Natural killer cell (primary cell): ENCODE measurements around the gene OXA1L. TPM values are rescaled to one million over a fixed set of nuclear protein-coding genes. Genes with fewer than 3 reads are reported as not detected.
"Not testable (repeated sequence)": the region's sequence is repeated elsewhere in the genome, so short reads cannot be mapped to it uniquely, and the experiment has no call there.

Experiments
- ATAC-seq, 3 donors: fragments of 150-1000 bp in 2 of 3; fragments of 200-7000 bp in 1 of 3; cut with Tn5 transposase; 1 replicate in 1 of 3; 2 replicates in 2 of 3; pipeline ENCODE4 v1.10.0; 2021; ENCODE audit warnings: mild to moderate bottlenecking in 2 of 3, moderate library complexity in 2 of 3
- DNase-seq, 2 donors: peaks; one replicate each; pipeline versions ENCODE4 v3.0.0 to v3.0.0-alpha.2; 2013 to 2021; ENCODE audit warnings: mixed read lengths in 1 of 2
- H3K27ac ChIP-seq: one replicate; pipeline ENCODE4 v1.5.1; 2013; ENCODE audit warnings: mild to moderate bottlenecking, low read length
- H3K27me3 ChIP-seq: one replicate; pipeline ENCODE4 v1.6.1; 2013; ENCODE audit warnings: low read length; ENCODE audit not compliant: control insufficient read depth, insufficient read depth
- H3K36me3 ChIP-seq: one replicate; pipeline ENCODE4 v1.6.1; 2013; ENCODE audit warnings: low read length; ENCODE audit not compliant: control insufficient read depth, insufficient read depth
- H3K4me1 ChIP-seq: one replicate; pipeline ENCODE4 v1.6.1; 2013; ENCODE audit warnings: low read length; ENCODE audit not compliant: control insufficient read depth, insufficient read depth
- H3K4me3 ChIP-seq: one replicate; pipeline ENCODE4 v1.5.1; 2013; ENCODE audit warnings: low read length
- H3K9me3 ChIP-seq: one replicate; pipeline ENCODE4 v1.6.1; 2013; ENCODE audit warnings: low read length; ENCODE audit not compliant: control insufficient read depth, insufficient read depth
- H3K27ac Mint-ChIP-seq, 2 donors: one replicate each; pipeline ENCODE4 v1.8.0; 2022; ENCODE audit warnings: mild to moderate bottlenecking in 2 of 2, mixed read lengths in 2 of 2, moderate library complexity in 1 of 2
- H3K27me3 Mint-ChIP-seq, 2 donors: one replicate each; pipeline ENCODE4 v1.8.0; 2022; ENCODE audit warnings: low read depth in 2 of 2, mixed read lengths in 2 of 2
- H3K36me3 Mint-ChIP-seq: one replicate; pipeline ENCODE4 v1.8.0; 2022; ENCODE audit warnings: mixed read lengths
- H3K4me1 Mint-ChIP-seq, 2 donors: one replicate each; pipeline ENCODE4 v1.8.0; 2022; ENCODE audit warnings: mixed read lengths in 2 of 2
- H3K4me3 Mint-ChIP-seq: one replicate; pipeline ENCODE4 v1.8.0; 2022; ENCODE audit warnings: mild to moderate bottlenecking, moderate library complexity, mixed read lengths
- H3K9me3 Mint-ChIP-seq, 2 donors: one replicate each; pipeline ENCODE4 v1.8.0; 2022; ENCODE audit warnings: mixed read lengths in 2 of 2
- CTCF ChIP-seq: fragments of 200-600 bp; IDR thresholded peaks from one replicate; pipeline ENCODE4 v1.8.0; 2022; ENCODE audit warnings: antibody characterized with exemption
- WGBS: methylation state at CpG from one replicate; pipeline ENCODE4 v1.1.7; 2013; ENCODE audit warnings: missing lambda C conversion rate; ENCODE audit not compliant: insufficient coverage; 5-methylcytosine and 5-hydroxymethylcytosine counted together
- intact Hi-C: fragments of 100-400 bp; cut with micrococcal nuclease; formaldehyde crosslinking; loops from one replicate; pipeline ENCODE4 v1.14.2; 2022
- total RNA-seq, 4 donors: library from RNA; stranded (reverse); fragments of 120-200 nt in 1 of 4; gene quantifications; one replicate each; pipeline versions ENCODE4 v1.2.3 to v1.2.4, GENCODE V29; 2013 to 2022

Gene OXA1L
- total RNA-seq, 3 donors from 2014 or later (not counting 1 experiment from before 2014, with no cell fraction given): 121 to 143 (median 125) TPM

DNA sequence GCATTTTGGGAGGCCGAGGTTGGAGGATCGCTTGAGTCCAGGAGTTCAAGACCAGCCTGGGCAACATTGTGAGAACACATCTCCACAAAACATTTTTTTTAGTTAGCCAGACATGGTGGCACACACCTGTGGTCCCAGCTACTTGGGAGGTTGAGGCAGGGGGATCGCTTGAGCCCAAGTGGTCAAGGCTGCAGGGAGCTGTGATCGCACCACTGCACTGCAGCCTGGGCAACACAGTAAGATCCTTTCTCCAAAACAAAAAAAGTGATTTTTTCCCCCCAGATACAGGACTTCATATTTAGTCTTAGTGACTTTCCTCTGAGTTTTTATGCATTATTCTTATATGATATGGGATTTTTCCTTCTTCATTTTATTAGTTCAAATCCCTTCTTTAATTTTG is 20.2 kb downstream of the OXA1L start:
- no peaks in the 10 kb centered on the region for H3K9me3 Mint-ChIP-seq
- H3K27me3 Mint-ChIP-seq: peaks cover 0 to 7% of the 10 kb centered on the region in 2 donors
- no peaks in the 10 kb centered on the region for H3K27me3 ChIP-seq
- no peak overlapping the region for H3K27ac Mint-ChIP-seq
- no peaks in the 10 kb centered on the region for H3K36me3 ChIP-seq
- no peaks in the 10 kb centered on the region for H3K4me1 Mint-ChIP-seq
- 94% methylated on average over 3 of the region's 4 CpGs for WGBS
- no peaks in the 10 kb centered on the region for H3K9me3 ChIP-seq
- H3K4me1 ChIP-seq: peaks cover 7% of the 10 kb centered on the region
- no peak overlapping the region for H3K4me3 Mint-ChIP-seq
- H3K36me3 Mint-ChIP-seq: no peaks in the 10 kb centered on the region
- ATAC-seq (no peak), DNase-seq (no peak)
- no peak overlapping the region for H3K4me3 ChIP-seq
- H3K27ac ChIP-seq: no peak overlapping the region
- no peak for TF ChIP-seq CTCF
- intact Hi-C loops: no loop called here

- Histone ChIP-seq H3K4me3 (no peak overlapping the region), H3K27me3 (no peaks in the 10 kb centered on the region), H3K27ac (no peak overlapping the region), H3K9me3 (no peaks in the 10 kb centered on the region), H3K36me3 (no peaks in the 10 kb centered on the region), H3K4me1 (peaks cover 7% of the 10 kb centered on the region)
- H3K9me3 Mint-ChIP-seq: no peaks in the 10 kb centered on the region
- 87% methylated on average over 3 of the region's 3 CpGs for WGBS
- no peaks in the 10 kb centered on the region for H3K4me1 Mint-ChIP-seq
- no peak for TF ChIP-seq CTCF
- intact Hi-C loops: no loop called here
- no peak overlapping the region for H3K4me3 Mint-ChIP-seq
- H3K27ac Mint-ChIP-seq: no peak overlapping the region
- DNase-seq (no peak), ATAC-seq (no peak)
- no peaks in the 10 kb centered on the region for H3K36me3 Mint-ChIP-seq
- peaks cover 9 to 18% of the 10 kb centered on the region in 2 donors for H3K27me3 Mint-ChIP-seq
Observed at GRCh38 chr14:22791301-22791700, 24.8 kb downstream of the OXA1L start.

DNA sequence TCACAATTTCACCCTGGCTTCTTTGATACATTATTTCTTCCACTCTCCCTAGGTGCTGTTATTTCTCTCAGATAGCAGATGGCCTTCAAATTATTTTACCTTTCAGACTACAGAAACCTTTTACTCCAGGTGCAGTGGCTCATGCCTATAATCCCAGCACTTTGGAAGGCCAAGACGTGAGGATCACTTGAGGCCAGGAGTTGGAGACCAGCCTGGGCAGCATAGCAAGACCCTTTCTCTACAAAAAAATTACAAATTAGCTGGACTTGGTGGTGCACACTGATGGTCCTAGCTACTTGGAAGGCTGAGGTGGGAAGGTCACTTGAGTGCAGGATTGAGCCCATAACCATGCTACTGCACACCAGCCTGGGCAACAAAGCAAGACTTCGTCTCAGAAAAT is 25.7 kb downstream of the OXA1L start:
- H3K36me3 Mint-ChIP-seq: no peaks in the 10 kb centered on the region
- peaks cover 7% of the 10 kb centered on the region for H3K4me1 ChIP-seq

GRCh38 chr14:22793550-22793949 is 27.1 kb downstream of the OXA1L start:
- H3K4me1 Mint-ChIP-seq, H3K9me3 ChIP-seq, H3K27ac ChIP-seq, H3K4me3 Mint-ChIP-seq, H3K36me3 Mint-ChIP-seq, DNase-seq, H3K4me1 ChIP-seq, H3K4me3 ChIP-seq, H3K36me3 ChIP-seq, intact Hi-C loops, H3K27me3 ChIP-seq, H3K9me3 Mint-ChIP-seq, ATAC-seq, H3K27ac Mint-ChIP-seq: not testable (repeated sequence)
- WGBS: 79% methylated on average over 5 of the region's 5 CpGs
- H3K27me3 Mint-ChIP-seq: peaks cover 14 to 24% of the 10 kb centered on the region in 2 donors

More for the DNA sequence above, 25.7 kb downstream of the OXA1L start:
- no peak overlapping the region for H3K27ac ChIP-seq
- intact Hi-C loops: no loop called here
- no peak for DNase-seq
- H3K27me3 ChIP-seq: no peaks in the 10 kb centered on the region
- Mint-ChIP-seq H3K27me3 (peaks cover 13 to 23% of the 10 kb centered on the region in 2 donors), H3K9me3 (no peaks in the 10 kb centered on the region), H3K27ac (no peak overlapping the region), H3K4me1 (no peaks in the 10 kb centered on the region), H3K4me3 (no peak overlapping the region)
- no peaks in the 10 kb centered on the region for H3K36me3 ChIP-seq
- no peak for ATAC-seq
- no peak overlapping the region for H3K4me3 ChIP-seq
- no peak for TF ChIP-seq CTCF
- no peaks in the 10 kb centered on the region for H3K9me3 ChIP-seq
- WGBS: 90% methylated on average over 2 of the region's 2 CpGs
